ENCODE results near the gene C19orf25. TPM values are rescaled to one million over a fixed set of nuclear protein-coding genes. Genes with fewer than 3 reads are reported as not detected.

The C19orf25 gene
- total and polyA plus RNA-seq, 2 donors (not counting 1 experiment from before 2014, with no cell fraction given): 34.2 to 68.3 TPM

DNA sequence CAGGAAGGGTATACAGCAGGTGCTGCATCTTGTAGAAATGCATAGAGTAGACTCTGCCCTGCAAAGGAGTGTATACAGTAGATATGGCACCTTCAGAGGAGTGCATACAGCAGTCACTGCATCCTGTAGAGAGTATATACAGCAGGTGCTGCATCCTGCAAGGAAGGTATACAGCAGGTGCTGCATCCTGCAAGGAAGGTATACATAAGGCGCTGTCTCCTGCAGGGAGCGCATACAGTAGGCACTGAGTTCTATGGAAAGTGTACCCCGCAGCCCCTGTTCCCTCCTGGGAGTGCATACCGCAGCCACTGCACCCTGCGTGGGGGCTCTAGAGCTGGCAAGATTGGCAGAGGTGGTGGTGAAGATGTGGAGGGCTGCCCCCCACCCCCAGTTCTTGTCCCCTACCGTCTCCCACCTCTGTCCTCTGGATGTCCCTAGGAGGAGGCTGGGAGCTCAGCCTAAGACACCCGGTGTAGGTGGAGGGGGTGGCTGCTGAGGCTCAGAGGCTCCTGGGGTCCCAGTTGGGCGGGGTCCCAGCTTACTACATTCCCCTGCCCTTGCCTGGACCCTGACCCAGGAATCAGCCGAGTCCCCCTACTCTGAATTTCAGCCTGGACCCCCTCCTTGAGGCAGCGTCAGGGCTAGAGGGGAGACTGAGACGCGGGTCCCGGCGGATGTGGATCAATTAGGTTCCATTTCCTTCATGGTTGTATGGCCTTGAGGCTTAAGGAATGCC, 36.1 kb upstream of the C19orf25 start:
- intact Hi-C loops (cut with micrococcal nuclease): no loop called here
- H3K36me3 ChIP-seq (replicated peaks in 1 of 2; ENCODE audit: control extremely low read depth in 1 of 2, control insufficient read depth in 1 of 2, extremely low read depth in 1 of 2, insufficient read depth in 2 of 2, low read length in 1 of 2): no peaks in the 10 kb centered on the region
- H3K27me3 ChIP-seq (replicated peaks in 1 of 4; ENCODE audit: control extremely low read depth in 1 of 4, control insufficient read depth in 3 of 4, insufficient read depth in 4 of 4, low read length in 3 of 4): peaks cover 0 to 49% (median 11%) of the 10 kb centered on the region in 4 experiments
- ChIA-PET POLR2A (no interaction called here), CTCF (interaction anchor here (0.6 kb wide), 1 partner anchor 1803 kb away, joined by 4 read pairs; no protein-coding TSS in a partner anchor)
- no peak overlapping the region for H3K4me3 Mint-ChIP-seq
- ATAC-seq (ENCODE audit: low read depth) (no peak), DNase-seq (no peak)
- H3K79me2 ChIP-seq (ENCODE audit: control insufficient read depth, insufficient read depth, low read length): no peaks in the 10 kb centered on the region
- H3K27ac ChIP-seq (ENCODE audit: low read length in 2 of 2): no peak overlapping the region
- peaks cover 0 to 29% (median 0%) of the 10 kb centered on the region in 3 donors for H3K9me3 ChIP-seq (ENCODE audit: control extremely low read depth in 1 of 3, control insufficient read depth in 2 of 3, insufficient read depth in 1 of 3, low read length in 2 of 3)
- H2AFZ ChIP-seq (ENCODE audit: insufficient read depth, low read depth, low read length, poor library complexity, severe bottlenecking): no peak overlapping the region
- H3K27ac Mint-ChIP-seq: no peak overlapping the region
- no peak overlapping the region for H3K4me3 ChIP-seq (ENCODE audit: control extremely low read depth in 1 of 5, extremely low read depth in 1 of 5, insufficient read depth in 1 of 5, low read depth in 2 of 5, low read length in 4 of 5)
- WGBS (ENCODE audit: insufficient coverage): 56% methylated on average over 5 of the region's 14 CpGs
- peaks cover 9 to 13% of the 10 kb centered on the region in 2 donors for H3K4me1 ChIP-seq (ENCODE audit: control insufficient read depth in 2 of 2, insufficient read depth in 2 of 2, low read length in 2 of 2)
- H3K4me1 Mint-ChIP-seq: peaks cover 5% of the 10 kb centered on the region
- H4K20me1 ChIP-seq (ENCODE audit: control insufficient read depth, insufficient read depth, low read length, poor library complexity, severe bottlenecking): no peaks in the 10 kb centered on the region
- no peak overlapping the region for H3K4me2 ChIP-seq (replicated peaks; ENCODE audit: low read depth, low read length, poor library complexity, severe bottlenecking)
- no peak overlapping the region for H3K9ac ChIP-seq (ENCODE audit: low read length)
- TF ChIP-seq, protein P1, sequence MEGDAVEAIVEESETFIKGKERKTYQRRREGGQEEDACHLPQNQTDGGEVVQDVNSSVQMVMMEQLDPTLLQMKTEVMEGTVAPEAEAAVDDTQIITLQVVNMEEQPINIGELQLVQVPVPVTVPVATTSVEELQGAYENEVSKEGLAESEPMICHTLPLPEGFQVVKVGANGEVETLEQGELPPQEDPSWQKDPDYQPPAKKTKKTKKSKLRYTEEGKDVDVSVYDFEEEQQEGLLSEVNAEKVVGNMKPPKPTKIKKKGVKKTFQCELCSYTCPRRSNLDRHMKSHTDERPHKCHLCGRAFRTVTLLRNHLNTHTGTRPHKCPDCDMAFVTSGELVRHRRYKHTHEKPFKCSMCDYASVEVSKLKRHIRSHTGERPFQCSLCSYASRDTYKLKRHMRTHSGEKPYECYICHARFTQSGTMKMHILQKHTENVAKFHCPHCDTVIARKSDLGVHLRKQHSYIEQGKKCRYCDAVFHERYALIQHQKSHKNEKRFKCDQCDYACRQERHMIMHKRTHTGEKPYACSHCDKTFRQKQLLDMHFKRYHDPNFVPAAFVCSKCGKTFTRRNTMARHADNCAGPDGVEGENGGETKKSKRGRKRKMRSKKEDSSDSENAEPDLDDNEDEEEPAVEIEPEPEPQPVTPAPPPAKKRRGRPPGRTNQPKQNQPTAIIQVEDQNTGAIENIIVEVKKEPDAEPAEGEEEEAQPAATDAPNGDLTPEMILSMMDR (IDR thresholded peaks at IDR 0.05): no peak
- TF ChIP-seq EZH2 (IDR thresholded peaks at IDR 0.05; ENCODE audit: borderline replicate concordance, insufficient read depth, low read depth, low read length, poor library complexity, severe bottlenecking): no peak
- no peaks in the 10 kb centered on the region for H3K9me3 Mint-ChIP-seq (ENCODE audit: insufficient read depth)
- peaks cover 31% of the 10 kb centered on the region for H3K27me3 Mint-ChIP-seq

DNA sequence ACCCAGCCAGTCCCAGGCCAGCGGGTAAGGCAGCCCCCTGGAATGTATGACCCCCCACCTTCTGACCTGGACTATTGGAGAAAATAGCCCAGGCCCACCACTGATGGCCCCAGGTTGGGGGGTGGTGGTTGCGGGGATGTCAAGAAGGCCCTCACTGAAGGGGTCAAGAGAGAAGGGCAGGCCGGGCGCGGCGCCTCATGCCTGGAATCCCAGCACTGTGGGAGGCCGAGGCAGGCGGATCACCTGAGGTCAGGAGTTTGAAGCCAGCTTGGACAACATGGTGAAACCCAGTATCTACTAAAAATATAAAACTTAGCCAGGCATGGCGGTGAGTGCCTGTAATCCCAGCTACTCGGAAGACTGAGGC, 35.3 kb upstream of the C19orf25 start:
- POLR2A ChIA-PET: no interaction called here
- Mint-ChIP-seq H3K4me1 (peaks cover 5% of the 10 kb centered on the region), H3K27me3 (peaks cover 37% of the 10 kb centered on the region), H3K4me3 (peak overlapping the region; percentile 41), H3K27ac (no peak overlapping the region), H3K9me3 (ENCODE audit: insufficient read depth) (no peaks in the 10 kb centered on the region)
- Histone ChIP-seq H2AFZ (ENCODE audit: insufficient read depth, low read depth, low read length, poor library complexity, severe bottlenecking) (no peak overlapping the region), H3K27ac (ENCODE audit: low read length in 2 of 2) (no peak overlapping the region), H3K9me3 (ENCODE audit: control extremely low read depth in 1 of 3, control insufficient read depth in 2 of 3, insufficient read depth in 1 of 3, low read length in 2 of 3) (peaks cover 0 to 32% (median 0%) of the 10 kb centered on the region in 3 donors), H3K79me2 (ENCODE audit: control insufficient read depth, insufficient read depth, low read length) (no peaks in the 10 kb centered on the region), H3K4me1 (ENCODE audit: control insufficient read depth in 2 of 2, insufficient read depth in 2 of 2, low read length in 2 of 2) (peaks cover 9 to 13% of the 10 kb centered on the region in 2 donors), H4K20me1 (ENCODE audit: control insufficient read depth, insufficient read depth, low read length, poor library complexity, severe bottlenecking) (no peaks in the 10 kb centered on the region), H3K36me3 (replicated peaks in 1 of 2; ENCODE audit: control extremely low read depth in 1 of 2, control insufficient read depth in 1 of 2, extremely low read depth in 1 of 2, insufficient read depth in 2 of 2, low read length in 1 of 2) (no peaks in the 10 kb centered on the region), H3K4me3 (ENCODE audit: control extremely low read depth in 1 of 5, extremely low read depth in 1 of 5, insufficient read depth in 1 of 5, low read depth in 2 of 5, low read length in 4 of 5) (no peak overlapping the region), H3K4me2 (replicated peaks; ENCODE audit: low read depth, low read length, poor library complexity, severe bottlenecking) (no peak overlapping the region), H3K9ac (ENCODE audit: low read length) (no peak overlapping the region), H3K27me3 (replicated peaks in 1 of 4; ENCODE audit: control extremely low read depth in 1 of 4, control insufficient read depth in 3 of 4, insufficient read depth in 4 of 4, low read length in 3 of 4) (peaks cover 0 to 57% (median 13%) of the 10 kb centered on the region in 4 experiments)
- intact Hi-C loops (cut with micrococcal nuclease): no loop called here
- 84% methylated on average over 7 of the region's 10 CpGs for WGBS (ENCODE audit: insufficient coverage)
- no peak for TF ChIP-seq EZH2 (IDR thresholded peaks at IDR 0.05; ENCODE audit: borderline replicate concordance, insufficient read depth, low read depth, low read length, poor library complexity, severe bottlenecking)
- TF ChIP-seq, protein P1 (IDR thresholded peaks at IDR 0.05): no peak
- DNase-seq: no peak
- CTCF ChIA-PET: no interaction called here
- no peak for ATAC-seq (ENCODE audit: low read depth)

Measured in B cell (primary cell).